Tibial nerve (tissue), 4 donors: ENCODE measurements around the gene OR6C6.

Experiments used
- EP300 ChIP-seq, 2 donors: sonication (generic); formaldehyde crosslinking; IDR thresholded peaks; one replicate each; pipeline ENCODE4 v1.6.1; 2017; ENCODE audit warnings: antibody characterized with exemption in 2 of 2, mild to moderate bottlenecking in 1 of 2
- TF ChIP-seq, protein P1 (sequence below), 5 experiments: fragments of 200-600 bp in 3 of 5; fragments of 450-650 bp in 2 of 5; sonication (generic) in 3 of 5; IDR thresholded peaks; one replicate each; pipeline ENCODE4 v1.5.1; 2016 to 2019; ENCODE audit warnings: antibody characterized with exemption in 5 of 5, mild to moderate bottlenecking in 3 of 5, moderate library complexity in 2 of 5

DNA sequence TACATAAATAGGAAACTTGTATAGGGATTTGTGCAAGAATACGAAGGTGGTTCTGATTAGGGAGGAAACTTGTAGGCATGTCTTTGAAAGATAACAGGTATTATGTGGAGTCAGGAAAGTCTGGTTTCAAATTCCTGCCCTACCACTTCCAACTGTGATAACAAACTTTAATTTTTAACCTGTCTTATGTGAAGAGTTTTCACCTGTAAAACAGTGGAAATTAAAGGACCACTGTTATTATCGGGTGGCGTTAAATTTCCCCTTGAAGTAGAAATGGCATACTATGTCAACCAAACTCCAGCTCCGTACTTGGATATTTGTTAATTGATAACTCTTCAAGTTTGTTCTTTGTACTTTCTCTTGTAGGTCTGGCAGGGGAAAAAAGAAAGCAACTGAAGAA lies 23.8 kb upstream of the OR6C6 start:
- TF ChIP-seq, protein P1, sequence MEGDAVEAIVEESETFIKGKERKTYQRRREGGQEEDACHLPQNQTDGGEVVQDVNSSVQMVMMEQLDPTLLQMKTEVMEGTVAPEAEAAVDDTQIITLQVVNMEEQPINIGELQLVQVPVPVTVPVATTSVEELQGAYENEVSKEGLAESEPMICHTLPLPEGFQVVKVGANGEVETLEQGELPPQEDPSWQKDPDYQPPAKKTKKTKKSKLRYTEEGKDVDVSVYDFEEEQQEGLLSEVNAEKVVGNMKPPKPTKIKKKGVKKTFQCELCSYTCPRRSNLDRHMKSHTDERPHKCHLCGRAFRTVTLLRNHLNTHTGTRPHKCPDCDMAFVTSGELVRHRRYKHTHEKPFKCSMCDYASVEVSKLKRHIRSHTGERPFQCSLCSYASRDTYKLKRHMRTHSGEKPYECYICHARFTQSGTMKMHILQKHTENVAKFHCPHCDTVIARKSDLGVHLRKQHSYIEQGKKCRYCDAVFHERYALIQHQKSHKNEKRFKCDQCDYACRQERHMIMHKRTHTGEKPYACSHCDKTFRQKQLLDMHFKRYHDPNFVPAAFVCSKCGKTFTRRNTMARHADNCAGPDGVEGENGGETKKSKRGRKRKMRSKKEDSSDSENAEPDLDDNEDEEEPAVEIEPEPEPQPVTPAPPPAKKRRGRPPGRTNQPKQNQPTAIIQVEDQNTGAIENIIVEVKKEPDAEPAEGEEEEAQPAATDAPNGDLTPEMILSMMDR (IDR thresholded peaks at IDR 0.05), result no peak
- no peak for TF ChIP-seq EP300 (IDR thresholded peaks at IDR 0.05)
